22Rv1 (cell line): ENCODE results near the gene ACOX3.

Experiments used
- CTCF ChIP-seq: fragments of 450-650 bp; IDR thresholded peaks from 2 replicates; pipeline ENCODE4 v1.5.1; 2017; ENCODE audit warnings: mild to moderate bottlenecking
- ZFX ChIP-seq: fragments of 450-650 bp; IDR thresholded peaks from 2 replicates; pipeline ENCODE4 v1.6.1; 2017; ENCODE audit warnings: antibody characterized with exemption, borderline replicate concordance

- TF ChIP-seq CTCF (no peak), ZFX (no peak)
Observed at GRCh38 chr4:8459867-8460445, 19.4 kb upstream of the ACOX3 start.
